ENCODE measurements around the gene IST1.

DNA sequence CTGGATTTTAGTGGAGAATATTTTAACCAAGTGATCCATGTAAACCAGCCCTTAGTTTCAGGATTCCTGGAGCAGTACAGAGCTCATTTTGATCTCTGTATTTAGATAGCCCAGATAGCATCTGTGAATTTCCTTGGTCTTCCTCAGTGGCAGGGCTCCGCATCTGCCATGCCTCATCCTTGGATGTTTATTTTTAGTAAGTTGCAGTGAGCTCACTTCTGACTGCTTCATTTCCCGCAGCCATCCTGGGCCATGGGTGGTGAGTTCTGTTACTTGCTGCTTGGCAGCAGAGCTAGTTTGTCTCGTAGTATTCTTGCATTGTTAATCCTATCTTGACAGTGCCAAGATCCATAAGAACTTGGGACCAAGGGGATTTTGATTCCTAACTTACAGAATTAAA is 33.7 kb downstream of the IST1 start:
- TF ChIP-seq, protein P1, sequence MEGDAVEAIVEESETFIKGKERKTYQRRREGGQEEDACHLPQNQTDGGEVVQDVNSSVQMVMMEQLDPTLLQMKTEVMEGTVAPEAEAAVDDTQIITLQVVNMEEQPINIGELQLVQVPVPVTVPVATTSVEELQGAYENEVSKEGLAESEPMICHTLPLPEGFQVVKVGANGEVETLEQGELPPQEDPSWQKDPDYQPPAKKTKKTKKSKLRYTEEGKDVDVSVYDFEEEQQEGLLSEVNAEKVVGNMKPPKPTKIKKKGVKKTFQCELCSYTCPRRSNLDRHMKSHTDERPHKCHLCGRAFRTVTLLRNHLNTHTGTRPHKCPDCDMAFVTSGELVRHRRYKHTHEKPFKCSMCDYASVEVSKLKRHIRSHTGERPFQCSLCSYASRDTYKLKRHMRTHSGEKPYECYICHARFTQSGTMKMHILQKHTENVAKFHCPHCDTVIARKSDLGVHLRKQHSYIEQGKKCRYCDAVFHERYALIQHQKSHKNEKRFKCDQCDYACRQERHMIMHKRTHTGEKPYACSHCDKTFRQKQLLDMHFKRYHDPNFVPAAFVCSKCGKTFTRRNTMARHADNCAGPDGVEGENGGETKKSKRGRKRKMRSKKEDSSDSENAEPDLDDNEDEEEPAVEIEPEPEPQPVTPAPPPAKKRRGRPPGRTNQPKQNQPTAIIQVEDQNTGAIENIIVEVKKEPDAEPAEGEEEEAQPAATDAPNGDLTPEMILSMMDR (IDR thresholded peaks at IDR 0.05): no peak
- no peak for TF ChIP-seq POLR2A (IDR thresholded peaks at IDR 0.05)
